HCEC 1CT (cell line): Measurements from ENCODE around the gene RNF14.
A peak's percentile ranks its signal among the peaks of the same experiment; 100 is the strongest.

Source experiments
- DNase-seq: peaks from one replicate; pipeline ENCODE4 v3.0.0-alpha.2; 2017

RNF14 gene

GRCh38 chr5:141986072-141986471 is 17.2 kb downstream of the RNF14 start:
- DNase-seq: no peak

DNA sequence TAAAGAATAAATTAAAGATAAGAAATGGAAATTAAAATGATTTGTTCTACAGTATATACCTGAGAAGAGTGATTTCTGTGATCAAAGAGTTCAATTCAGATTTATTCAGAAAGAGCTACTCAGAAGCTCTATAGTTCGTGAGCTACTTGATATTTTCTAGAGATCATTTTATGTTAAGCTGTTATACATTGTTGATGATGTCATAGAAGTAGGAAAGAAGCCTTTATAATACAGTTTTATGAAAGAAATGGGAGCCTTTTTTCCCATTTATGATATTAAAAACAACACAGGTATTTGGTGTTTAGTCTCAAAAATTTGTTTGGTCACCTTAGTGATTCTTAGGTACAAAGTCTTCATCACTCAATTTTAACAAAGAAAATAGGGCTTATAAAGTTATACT is 20.8 kb downstream of the RNF14 start:
- no peak for DNase-seq

GRCh38 chr5:141992349-141992963 is 23.6 kb downstream of the RNF14 start:
- DNase-seq: peak; percentile 41

DNA sequence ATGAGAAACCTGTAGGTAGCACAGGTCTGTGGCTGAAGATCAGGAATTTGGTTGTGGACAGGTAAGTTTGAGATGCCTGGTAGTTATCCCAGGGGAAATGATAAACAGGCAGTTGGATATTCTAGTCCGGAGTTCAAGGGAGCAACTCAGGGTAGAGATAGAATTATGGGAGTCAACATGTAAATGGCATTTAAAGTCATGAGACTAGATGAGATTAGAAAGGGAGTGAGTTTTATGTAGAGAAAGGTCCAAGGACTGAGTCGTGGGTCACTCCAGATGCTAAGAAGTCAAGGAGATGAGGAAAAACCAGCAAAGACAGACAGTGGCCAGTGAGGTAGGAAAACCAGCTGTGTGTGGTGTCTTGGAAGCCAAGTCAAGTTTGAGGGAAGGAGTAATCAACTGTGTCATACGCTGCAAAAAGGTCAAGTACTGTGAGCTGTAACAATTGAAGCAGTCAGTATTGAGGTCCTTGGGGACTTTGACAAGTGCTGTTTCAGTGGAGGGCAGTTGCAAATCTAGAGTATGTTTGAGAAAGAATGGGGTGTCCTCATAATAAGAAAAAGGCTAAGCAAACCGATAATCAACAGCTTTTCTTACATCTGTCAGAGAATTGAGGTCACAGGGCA is 25.7 kb downstream of the RNF14 start:
- DNase-seq: no peak

- no peak for DNase-seq
Measured at GRCh38 chr5:141995656-141996055, 26.8 kb downstream of the RNF14 start.

DNA sequence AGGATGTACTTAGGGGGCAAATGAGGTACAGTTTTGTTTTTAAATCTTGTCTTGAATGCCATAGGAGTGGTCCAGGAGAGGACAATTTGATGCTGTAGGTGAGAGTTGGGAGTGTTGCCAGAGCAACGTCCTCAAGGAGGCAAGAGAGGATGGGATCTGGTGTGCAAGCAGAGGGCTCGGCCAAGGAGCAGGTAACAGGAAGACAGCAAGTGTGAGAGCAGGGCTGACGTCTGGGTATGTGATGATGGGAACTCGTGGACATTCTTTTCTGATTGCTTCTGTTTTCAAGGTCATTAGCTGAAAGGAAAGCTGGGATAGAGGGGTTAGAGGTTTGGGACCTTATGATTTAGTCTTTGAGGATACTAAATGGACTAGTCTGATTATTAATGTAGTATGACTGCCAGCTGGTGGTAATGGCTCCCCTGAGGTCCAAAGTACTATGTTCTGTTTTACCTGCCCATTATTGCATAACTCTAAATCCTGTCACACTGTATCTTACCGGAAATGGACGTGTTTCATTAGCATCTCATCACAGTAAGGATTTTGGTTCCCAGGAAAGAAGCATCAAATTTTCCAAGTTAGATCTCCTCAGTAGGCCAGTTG is 28.6 kb downstream of the RNF14 start:
- DNase-seq: no peak

- DNase-seq: no peak
Measured at GRCh38 chr5:142000173-142000572, 31.3 kb downstream of the RNF14 start.

GRCh38 chr5:142000704-142001484 is 32.0 kb downstream of the RNF14 start:
- DNase-seq: peak; percentile 29

DNA sequence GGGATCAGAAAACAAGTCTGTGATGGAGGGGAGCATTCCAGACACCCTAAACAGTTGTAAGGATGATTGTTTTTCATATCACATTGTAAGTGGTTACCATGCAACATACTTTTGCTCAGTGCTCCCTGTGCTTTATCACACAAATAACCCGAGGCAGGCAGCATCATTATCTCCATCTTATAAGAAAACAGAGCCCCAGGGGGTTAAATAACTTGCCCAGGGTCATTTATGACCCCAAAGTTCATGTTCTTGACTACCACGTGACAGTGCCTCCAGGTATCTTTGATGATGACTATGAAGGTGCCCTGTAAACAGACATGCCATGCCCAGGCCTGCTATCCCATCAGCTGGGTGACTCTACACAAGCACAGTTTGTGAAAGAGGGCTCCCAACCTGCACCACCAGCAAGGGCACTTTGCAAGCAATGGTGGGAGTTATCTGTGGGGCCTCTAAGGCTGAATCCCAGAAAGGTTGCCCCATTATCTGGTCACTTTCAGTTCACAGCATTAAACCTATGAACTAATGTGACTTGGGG is 34.4 kb downstream of the RNF14 start:
- no peak for DNase-seq

GRCh38 chr5:142006363-142007236 is 37.7 kb downstream of the RNF14 start:
- DNase-seq: no peak

GRCh38 chr5:142007237-142007544 is 38.3 kb downstream of the RNF14 start:
- DNase-seq: no peak

GRCh38 chr5:142008813-142009212 is 39.9 kb downstream of the RNF14 start:
- DNase-seq: no peak

DNA sequence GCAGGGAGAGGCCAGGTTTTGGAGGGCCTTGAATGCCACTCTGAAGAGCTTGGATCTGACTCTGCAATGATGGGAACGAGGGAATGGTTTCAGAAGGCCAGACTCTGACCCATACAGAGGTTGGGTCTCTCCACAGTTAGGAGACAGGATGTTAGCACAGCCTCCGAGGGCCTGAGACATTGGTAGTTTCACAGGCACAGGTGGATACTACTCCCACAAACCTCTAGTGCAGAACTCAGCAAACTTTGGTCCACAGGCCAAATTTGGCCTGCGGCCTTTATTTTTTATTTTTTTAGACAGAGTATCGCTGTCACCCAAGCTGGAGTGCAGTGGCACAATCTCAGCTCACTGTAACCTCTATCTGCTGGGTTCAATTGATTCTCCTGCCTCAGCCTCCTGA is 41.0 kb downstream of the RNF14 start:
- DNase-seq: no peak

DNA sequence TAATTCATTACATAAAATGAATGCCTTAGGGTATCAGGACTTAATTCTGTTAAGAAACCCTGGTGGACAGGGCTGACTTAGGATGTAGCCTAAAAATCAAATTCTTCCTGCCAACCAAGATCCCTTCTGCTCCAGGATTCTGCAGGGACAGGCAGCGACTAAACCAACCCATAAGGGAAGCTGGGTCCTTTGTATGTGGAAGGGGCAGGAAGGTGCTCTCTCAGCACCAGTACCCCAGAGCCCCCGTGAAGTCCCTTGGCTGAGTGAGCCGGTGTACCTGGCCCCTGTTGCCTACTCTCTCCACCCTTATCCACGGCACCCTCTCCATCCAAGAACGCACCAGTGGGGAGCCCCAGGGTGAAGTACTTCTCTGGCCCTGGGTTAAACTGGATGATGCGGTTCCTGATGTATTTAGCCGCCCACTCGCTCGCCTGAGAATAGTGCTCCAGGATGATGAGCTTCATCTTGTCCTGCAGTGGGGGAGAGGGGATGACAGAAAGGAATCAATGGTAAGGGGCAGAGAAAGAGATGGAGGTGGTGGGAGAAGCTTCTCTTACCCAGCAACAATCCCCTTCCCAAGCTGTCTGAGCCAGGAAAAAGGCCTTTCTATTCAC is 42.8 kb downstream of the RNF14 start:
- no peak for DNase-seq

DNA sequence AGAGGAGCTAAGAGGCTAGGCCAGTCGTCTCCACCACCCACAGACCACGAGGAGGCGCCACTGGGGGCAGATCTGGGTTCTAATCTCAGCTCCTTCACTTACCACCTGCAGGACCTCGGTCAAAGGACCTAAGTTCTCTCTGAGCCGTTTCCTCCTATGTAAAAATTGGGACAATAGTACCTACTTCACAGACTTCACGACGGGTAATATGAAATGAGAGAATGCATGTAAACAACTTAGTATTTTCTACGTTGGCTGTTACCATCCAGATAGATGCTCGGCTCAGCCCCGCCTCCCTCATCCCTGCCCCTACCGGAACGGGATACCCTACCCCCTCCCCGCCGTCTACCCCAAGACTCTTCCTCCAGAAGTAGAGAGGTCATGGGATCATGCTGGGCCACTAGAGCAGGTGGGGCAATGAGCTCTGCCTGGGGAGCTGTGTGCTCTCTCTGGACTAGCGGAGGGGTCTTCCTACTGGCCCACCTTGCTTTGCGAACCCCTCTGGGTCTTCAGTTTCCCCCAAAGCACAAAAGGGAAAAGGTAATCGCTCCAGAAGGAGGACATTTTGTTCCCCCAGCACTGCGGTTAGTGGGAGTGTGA is 43.4 kb downstream of the RNF14 start:
- DNase-seq: peak; percentile 54

DNA sequence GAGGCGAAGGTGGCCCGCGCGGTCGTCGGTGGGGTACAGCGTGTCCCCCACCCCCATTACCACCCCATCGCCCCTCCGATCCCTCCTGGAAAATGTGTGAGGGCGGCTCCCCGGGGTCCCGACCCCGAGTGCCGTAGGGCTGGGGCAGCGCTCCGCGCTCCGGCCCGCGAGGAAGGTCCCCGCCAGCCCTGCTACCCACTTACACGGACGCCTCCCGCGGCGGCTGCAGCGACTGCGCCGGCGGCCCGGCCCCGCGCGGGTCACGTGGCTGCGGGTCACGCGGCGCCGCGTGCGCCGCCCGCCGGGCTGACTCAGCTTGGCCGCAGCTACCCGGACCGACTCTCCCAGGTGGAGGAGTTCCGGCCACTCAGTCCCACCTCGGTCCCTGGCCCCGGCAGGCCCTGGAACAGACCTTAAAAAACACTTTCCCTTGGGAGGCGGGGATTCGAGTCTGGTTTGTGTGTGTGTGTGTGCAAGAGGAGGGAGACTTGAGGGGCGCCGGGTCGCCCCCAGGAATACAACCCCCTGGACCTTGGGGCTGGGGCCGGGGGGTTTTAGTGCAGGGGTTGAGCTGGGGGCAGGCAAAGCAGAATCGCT is 44.0 kb downstream of the RNF14 start, which contains the start of gene GNPDA1:
GNPDA1 (minus strand) TSS at position 236 of the 597 bp plus-strand sequence. CDS start 992 bp downstream, outside the sequence.
- peak; percentile 85 for DNase-seq

DNA sequence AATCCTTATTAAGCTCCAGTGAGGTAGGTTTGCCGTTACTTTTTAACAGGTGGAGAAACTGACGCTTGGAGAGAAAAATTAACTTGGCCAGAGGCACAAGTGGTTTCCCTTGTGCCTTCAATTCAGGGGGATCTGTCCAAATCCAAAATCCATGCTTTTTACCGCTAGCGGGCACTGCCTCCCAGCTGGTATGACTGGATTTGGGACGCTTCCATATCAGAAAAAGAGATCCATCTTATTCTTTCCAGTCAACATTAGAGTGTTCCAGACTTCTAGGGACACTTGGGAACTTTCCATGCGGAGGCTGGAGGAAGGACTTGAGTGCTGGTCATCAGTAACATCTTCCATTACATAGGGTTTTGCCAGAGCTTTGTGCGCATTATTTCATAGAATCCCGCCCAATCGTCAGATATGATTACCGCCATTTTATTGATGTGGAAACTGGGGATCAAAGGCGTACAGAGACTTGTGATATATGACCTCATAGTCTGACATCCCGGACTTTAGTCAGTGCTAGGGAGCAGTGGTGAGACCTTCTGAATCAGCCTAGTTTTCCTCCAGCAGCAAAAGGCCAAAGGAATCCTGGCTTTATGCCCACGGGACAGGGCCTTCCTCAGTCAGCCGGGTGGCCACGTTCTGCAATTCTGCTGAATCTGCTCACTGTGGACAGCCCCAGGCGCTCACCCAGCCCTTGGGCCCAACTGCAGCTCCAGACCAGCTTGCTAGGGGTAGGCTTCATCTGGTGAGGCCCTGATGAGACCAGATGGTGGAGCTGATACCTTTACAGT is 45.0 kb downstream of the RNF14 start:
- DNase-seq: peak; percentile 83

- peak; percentile 57 for DNase-seq
Measured at GRCh38 chr5:142014911-142015584, 46.1 kb downstream of the RNF14 start.

DNA sequence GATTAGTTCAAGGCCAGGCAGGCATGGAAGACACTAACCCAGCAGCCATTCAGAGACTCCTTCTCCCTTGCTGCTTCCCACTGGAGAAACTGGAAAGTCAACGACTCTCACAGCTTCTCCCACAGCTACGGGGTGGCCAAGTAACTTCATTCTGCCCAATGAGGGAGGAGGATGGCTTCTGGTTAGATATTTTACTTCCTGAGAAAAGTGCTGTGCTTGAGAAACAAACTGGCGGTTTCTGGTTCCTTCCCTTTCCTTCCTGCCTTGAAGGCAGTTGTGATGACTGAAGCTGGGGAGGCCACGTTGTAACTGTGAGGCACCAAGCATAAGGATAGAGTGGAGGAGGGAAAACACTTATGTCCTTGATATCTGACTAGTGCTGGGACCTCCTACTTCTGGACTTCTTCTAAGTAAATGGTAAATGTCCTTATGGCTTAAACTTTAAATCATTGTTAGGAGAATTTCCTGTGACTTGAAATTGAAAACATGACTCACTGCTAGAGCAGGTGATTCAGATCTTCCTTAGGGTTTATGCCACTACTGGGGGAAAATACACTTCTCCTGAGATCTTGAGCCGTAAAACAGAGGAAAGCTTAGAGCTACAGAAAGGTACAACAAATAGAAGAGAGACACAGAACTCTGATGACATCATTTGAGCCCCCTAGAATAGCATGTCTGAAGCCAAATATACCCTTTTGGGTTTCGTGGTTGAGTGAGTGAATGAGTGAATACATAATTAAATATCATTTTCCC is 47.1 kb downstream of the RNF14 start:
- peak; percentile 42 for DNase-seq
